Trophoblast cell (in vitro differentiated cells and primary cell): ENCODE data around the gene CLDN22.
A peak's percentile ranks its signal among the peaks of the same experiment; 100 is the strongest.

Experiments
- DNase-seq, 2 donors: peaks; one replicate each; pipeline ENCODE4 v3.0.0-alpha.2; 2016
- H2AFZ ChIP-seq: 2 replicates; pipeline ENCODE4 v1.6.1; 2013; ENCODE audit warnings: low read length, moderate library complexity, mild to moderate bottlenecking; ENCODE audit not compliant: insufficient read depth, poor library complexity
- H2AK5ac ChIP-seq: 2 replicates; pipeline ENCODE4 v1.6.1; 2013; ENCODE audit warnings: mild to moderate bottlenecking, low read length
- H2BK120ac ChIP-seq: 2 replicates; pipeline ENCODE4 v1.6.1; 2013; ENCODE audit warnings: low read length, mild to moderate bottlenecking, moderate library complexity; ENCODE audit not compliant: insufficient read depth, poor library complexity
- H2BK12ac ChIP-seq: 2 replicates; pipeline ENCODE4 v1.6.1; 2013; ENCODE audit warnings: mild to moderate bottlenecking, low read length, moderate library complexity
- H2BK5ac ChIP-seq: 2 replicates; pipeline ENCODE4 v1.6.1; 2013; ENCODE audit warnings: low read length, low read depth, moderate library complexity, mild to moderate bottlenecking; ENCODE audit not compliant: poor library complexity
- H3K14ac ChIP-seq: 2 replicates; pipeline ENCODE4 v1.6.1; 2013; ENCODE audit warnings: mild to moderate bottlenecking, low read length
- H3K18ac ChIP-seq: 2 replicates; pipeline ENCODE4 v1.6.1; 2013; ENCODE audit warnings: mild to moderate bottlenecking, low read length
- H3K23ac ChIP-seq: 2 replicates; pipeline ENCODE4 v1.6.1; 2013; ENCODE audit warnings: low read length
- H3K27ac ChIP-seq: 2 replicates; pipeline ENCODE4 v1.5.1; 2013; ENCODE audit warnings: low read depth, mild to moderate bottlenecking, inconsistent platforms, low read length, moderate library complexity
- H3K27me3 ChIP-seq: 2 replicates; pipeline ENCODE4 v1.6.1; 2013; ENCODE audit warnings: inconsistent platforms, mild to moderate bottlenecking, low read length, moderate library complexity; ENCODE audit not compliant: insufficient read depth
- H3K36me3 ChIP-seq, 2 experiments: 1 replicate in 1 of 2; 2 replicates in 1 of 2; pipeline ENCODE4 v1.6.1; 2013; ENCODE audit warnings: low read length in 2 of 2, mild to moderate bottlenecking in 2 of 2, moderate library complexity in 1 of 2; ENCODE audit not compliant: insufficient read depth in 2 of 2, control insufficient read depth in 1 of 2
- H3K4ac ChIP-seq: 2 replicates; pipeline ENCODE4 v1.6.1; 2013; ENCODE audit warnings: low read depth, mild to moderate bottlenecking, low read length, moderate library complexity
- H3K4me1 ChIP-seq, 2 experiments: 1 replicate in 1 of 2; 2 replicates in 1 of 2; pipeline ENCODE4 v1.6.1; 2013; ENCODE audit warnings: low read length in 2 of 2, mild to moderate bottlenecking in 2 of 2, moderate library complexity in 1 of 2; ENCODE audit not compliant: insufficient read depth in 2 of 2, control insufficient read depth in 1 of 2
- H3K4me2 ChIP-seq: 2 replicates; pipeline ENCODE4 v1.6.1; 2013; ENCODE audit warnings: inconsistent platforms, mild to moderate bottlenecking, low read length, moderate library complexity
- H3K4me3 ChIP-seq: 2 replicates; pipeline ENCODE4 v1.5.1; 2013; ENCODE audit warnings: mild to moderate bottlenecking, low read depth, low read length, inconsistent platforms
- H3K79me1 ChIP-seq: one replicate; pipeline ENCODE4 v1.6.1; 2013; ENCODE audit warnings: low read length
- H3K79me2 ChIP-seq: 2 replicates; pipeline ENCODE4 v1.6.1; 2013; ENCODE audit warnings: low read length, mild to moderate bottlenecking; ENCODE audit not compliant: control insufficient read depth, insufficient read depth, poor library complexity
- H3K9ac ChIP-seq: 2 replicates; pipeline ENCODE4 v1.6.1; 2013; ENCODE audit warnings: mild to moderate bottlenecking, low read length
- H3K9me3 ChIP-seq: 2 replicates; pipeline ENCODE4 v1.6.1; 2013; ENCODE audit warnings: low read depth, mild to moderate bottlenecking, control low read depth, inconsistent platforms, low read length; ENCODE audit not compliant: insufficient read depth
- H4K12ac ChIP-seq: 2 replicates; pipeline ENCODE4 v1.6.1; 2013; ENCODE audit warnings: low read depth, mild to moderate bottlenecking, low read length, moderate library complexity
- H4K8ac ChIP-seq: 2 replicates; pipeline ENCODE4 v1.6.1; 2013; ENCODE audit warnings: low read depth, mild to moderate bottlenecking, low read length, moderate library complexity
- H4K91ac ChIP-seq: one replicate; pipeline ENCODE4 v1.6.1; 2013; ENCODE audit warnings: low read depth, mild to moderate bottlenecking, low read length, moderate library complexity
- WGBS: extraction: QIAGEN DNeasy Blood & Tissue Kit; methylation state at CpG from one replicate; pipeline ENCODE4 v1.1.7; 2013; ENCODE audit warnings: missing lambda C conversion rate; ENCODE audit not compliant: insufficient read length, insufficient coverage; ENCODE audit errors: extremely low coverage; 5-methylcytosine and 5-hydroxymethylcytosine counted together

The CLDN22 gene

DNA sequence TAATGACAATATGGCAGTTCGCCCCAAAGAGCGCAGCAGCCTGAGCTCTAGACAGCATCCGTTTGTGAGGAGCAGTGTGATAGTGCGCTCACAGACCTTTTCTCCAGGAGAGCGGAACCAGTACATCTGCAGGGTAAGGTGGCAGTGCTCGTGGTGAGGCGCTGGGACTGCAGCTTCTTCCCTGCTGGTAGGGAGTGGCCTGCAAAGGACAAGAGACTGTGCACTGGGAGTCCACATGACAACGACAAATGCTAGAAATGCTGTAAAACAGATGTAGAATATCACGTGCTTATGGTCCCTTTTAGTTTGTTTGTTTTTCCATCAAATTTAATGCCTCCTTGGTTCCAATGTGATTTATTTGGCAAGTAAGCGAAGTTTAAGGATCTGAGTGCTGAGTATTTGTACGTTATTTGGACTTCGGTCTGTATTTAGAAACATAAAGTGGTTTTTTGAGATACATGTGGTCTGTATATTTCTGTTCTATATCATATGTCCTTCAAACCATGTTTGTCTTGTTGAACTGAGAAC, 35.8 kb downstream of the CLDN22 start:
- Histone ChIP-seq H3K23ac (no peak overlapping the region), H2BK120ac (no peak overlapping the region), H3K4me3 (no peak overlapping the region), H2AFZ (no peak overlapping the region), H3K4me1 (no peaks in the 10 kb centered on the region), H3K79me1 (no peaks in the 10 kb centered on the region), H3K14ac (no peak overlapping the region), H2AK5ac (no peak overlapping the region), H3K79me2 (no peaks in the 10 kb centered on the region), H3K27me3 (no peaks in the 10 kb centered on the region), H4K91ac (no peak overlapping the region), H3K18ac (no peak overlapping the region), H3K9me3 (no peaks in the 10 kb centered on the region), H3K27ac (no peak overlapping the region), H3K4me2 (no peak overlapping the region), H4K8ac (no peak overlapping the region), H3K36me3 (peaks cover 21 to 38% of the 10 kb centered on the region in 2 experiments), H3K4ac (no peak overlapping the region), H2BK12ac (no peak overlapping the region), H2BK5ac (no peak overlapping the region), H3K9ac (no peak overlapping the region), H4K12ac (no peak overlapping the region)
- DNase-seq = no peak
- WGBS = no CpG with 5 or more reads among the region's 12 CpGs

DNA sequence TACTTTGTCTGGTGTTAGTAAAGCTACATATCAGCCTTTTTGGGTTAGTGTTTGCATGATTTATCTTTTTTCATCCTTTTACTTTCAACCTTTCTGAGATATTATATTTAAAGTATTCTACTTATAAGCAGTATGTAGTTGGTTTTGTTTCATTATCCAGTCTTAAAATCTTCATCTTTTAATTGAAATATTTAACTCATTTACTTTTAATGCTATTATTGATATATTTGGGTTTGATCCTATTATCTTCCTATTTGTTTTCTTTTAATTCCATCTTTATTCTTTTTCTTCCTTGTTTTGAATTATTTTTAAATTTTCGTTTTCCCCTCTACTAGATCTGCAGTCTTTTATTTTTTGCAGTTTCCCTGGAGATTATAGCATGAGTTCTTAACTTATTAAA, 44.0 kb downstream of the CLDN22 start:
- Histone ChIP-seq H3K23ac (no peak overlapping the region), H3K27me3 (no peaks in the 10 kb centered on the region), H4K8ac (no peak overlapping the region), H3K14ac (no peak overlapping the region), H3K4me2 (no peak overlapping the region), H2BK5ac (no peak overlapping the region), H3K27ac (no peak overlapping the region), H3K4me1 (no peaks in the 10 kb centered on the region), H2BK12ac (no peak overlapping the region), H2BK120ac (no peak overlapping the region), H3K79me2 (no peaks in the 10 kb centered on the region), H3K4me3 (no peak overlapping the region), H3K9me3 (no peaks in the 10 kb centered on the region), H4K12ac (no peak overlapping the region), H4K91ac (no peak overlapping the region), H2AFZ (no peak overlapping the region), H3K9ac (no peak overlapping the region), H3K36me3 (peaks cover 3 to 7% of the 10 kb centered on the region in 2 experiments), H3K4ac (no peak overlapping the region), H3K79me1 (no peaks in the 10 kb centered on the region), H3K18ac (no peak overlapping the region), H2AK5ac (no peak overlapping the region)
- DNase-seq = no peak
- WGBS = no CpG with 5 or more reads among the region's 1 CpG

GRCh38 chr4:183272384-183272783, 47.7 kb downstream of the CLDN22 start:
- DNase-seq = no peak
- WGBS = no CpG with 5 or more reads among the region's 3 CpGs
- H3K23ac ChIP-seq = no peak overlapping the region

GRCh38 chr4:183268556-183268955, 51.5 kb downstream of the CLDN22 start:
- no peak overlapping the region for H4K8ac ChIP-seq
- no peak overlapping the region for H2BK120ac ChIP-seq
- peaks cover 12 to 27% of the 10 kb centered on the region in 2 experiments for H3K36me3 ChIP-seq
- H2BK12ac ChIP-seq = no peak overlapping the region
- H3K23ac ChIP-seq = no peak overlapping the region
- H3K4me3 ChIP-seq = peak overlapping the region; percentile 34
- no peak overlapping the region for H2AFZ ChIP-seq
- no peak overlapping the region for H3K9ac ChIP-seq
- no peak overlapping the region for H3K4me2 ChIP-seq
- no peaks in the 10 kb centered on the region for H3K79me2 ChIP-seq
- no peak overlapping the region for H4K12ac ChIP-seq
- no peaks in the 10 kb centered on the region for H3K9me3 ChIP-seq
- no peaks in the 10 kb centered on the region for H3K79me1 ChIP-seq
- H3K14ac ChIP-seq = no peak overlapping the region
- H3K27me3 ChIP-seq = no peaks in the 10 kb centered on the region
- H3K18ac ChIP-seq = no peak overlapping the region
- no peaks in the 10 kb centered on the region for H3K4me1 ChIP-seq
- H4K91ac ChIP-seq = no peak overlapping the region
- no peak overlapping the region for H2AK5ac ChIP-seq
- no CpG with 5 or more reads among the region's 9 CpGs for WGBS
- H2BK5ac ChIP-seq = no peak overlapping the region
- H3K4ac ChIP-seq = no peak overlapping the region
- H3K27ac ChIP-seq = no peak overlapping the region
- DNase-seq = no peak

More at GRCh38 chr4:183272384-183272783, 47.7 kb downstream of the CLDN22 start:
- Histone ChIP-seq H3K36me3 (peaks cover 8 to 13% of the 10 kb centered on the region in 2 experiments), H3K14ac (no peak overlapping the region), H3K27me3 (no peaks in the 10 kb centered on the region), H2BK5ac (no peak overlapping the region), H4K12ac (no peak overlapping the region), H3K27ac (no peak overlapping the region), H2AK5ac (no peak overlapping the region), H3K79me2 (no peaks in the 10 kb centered on the region), H3K4me2 (no peak overlapping the region), H3K18ac (no peak overlapping the region), H2AFZ (no peak overlapping the region), H3K4me1 (no peaks in the 10 kb centered on the region), H2BK120ac (no peak overlapping the region), H2BK12ac (no peak overlapping the region), H4K91ac (no peak overlapping the region), H4K8ac (no peak overlapping the region), H3K9me3 (no peaks in the 10 kb centered on the region), H3K9ac (no peak overlapping the region), H3K4ac (no peak overlapping the region), H3K4me3 (no peak overlapping the region), H3K79me1 (no peaks in the 10 kb centered on the region)
